Measurements from ENCODE around the gene CDK4.

- TF ChIP-seq, protein P1, sequence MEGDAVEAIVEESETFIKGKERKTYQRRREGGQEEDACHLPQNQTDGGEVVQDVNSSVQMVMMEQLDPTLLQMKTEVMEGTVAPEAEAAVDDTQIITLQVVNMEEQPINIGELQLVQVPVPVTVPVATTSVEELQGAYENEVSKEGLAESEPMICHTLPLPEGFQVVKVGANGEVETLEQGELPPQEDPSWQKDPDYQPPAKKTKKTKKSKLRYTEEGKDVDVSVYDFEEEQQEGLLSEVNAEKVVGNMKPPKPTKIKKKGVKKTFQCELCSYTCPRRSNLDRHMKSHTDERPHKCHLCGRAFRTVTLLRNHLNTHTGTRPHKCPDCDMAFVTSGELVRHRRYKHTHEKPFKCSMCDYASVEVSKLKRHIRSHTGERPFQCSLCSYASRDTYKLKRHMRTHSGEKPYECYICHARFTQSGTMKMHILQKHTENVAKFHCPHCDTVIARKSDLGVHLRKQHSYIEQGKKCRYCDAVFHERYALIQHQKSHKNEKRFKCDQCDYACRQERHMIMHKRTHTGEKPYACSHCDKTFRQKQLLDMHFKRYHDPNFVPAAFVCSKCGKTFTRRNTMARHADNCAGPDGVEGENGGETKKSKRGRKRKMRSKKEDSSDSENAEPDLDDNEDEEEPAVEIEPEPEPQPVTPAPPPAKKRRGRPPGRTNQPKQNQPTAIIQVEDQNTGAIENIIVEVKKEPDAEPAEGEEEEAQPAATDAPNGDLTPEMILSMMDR (IDR thresholded peaks at IDR 0.05): no peak
- no peak for TF ChIP-seq EP300 (IDR thresholded peaks at IDR 0.05)
Measured at GRCh38 chr12:57779736-57780135, 27.6 kb upstream of the CDK4 start.

All from tibial nerve (tissue), 4 donors.